ENCODE measurements around the gene DIABLO.
"Not testable (repeated sequence)": the region's sequence is repeated elsewhere in the genome, so short reads cannot be mapped to it uniquely, and the experiment has no call there.

The DIABLO gene

GRCh38 chr12:122185494-122186082, 40.3 kb downstream of the DIABLO start:
- Mint-ChIP-seq H3K9me3 (no peaks in the 10 kb centered on the region), H3K27ac (no peak overlapping the region), H3K4me1 (peaks cover 14% of the 10 kb centered on the region), H3K4me3 (no peak overlapping the region), H3K36me3 (no peaks in the 10 kb centered on the region)
- ATAC-seq (no peak), DNase-seq (ENCODE audit: low spot score in 2 of 2) (no peak)

- peaks cover 14% of the 10 kb centered on the region for H3K4me1 Mint-ChIP-seq
- H3K9me3 Mint-ChIP-seq, result no peaks in the 10 kb centered on the region
- DNase-seq (ENCODE audit: low spot score in 2 of 2) (no peak), ATAC-seq (no peak)
- no peak overlapping the region for H3K4me3 Mint-ChIP-seq
- no peaks in the 10 kb centered on the region for H3K36me3 Mint-ChIP-seq
- no peak overlapping the region for H3K27ac Mint-ChIP-seq
Observed at GRCh38 chr12:122185079-122185478, 40.8 kb downstream of the DIABLO start.

- H3K4me1 Mint-ChIP-seq, result peaks cover 14% of the 10 kb centered on the region
- H3K4me3 Mint-ChIP-seq, result peak overlapping the region; percentile 68
- H3K9me3 Mint-ChIP-seq, result no peaks in the 10 kb centered on the region
- DNase-seq (ENCODE audit: low spot score in 2 of 2) (no peak), ATAC-seq (no peak)
- H3K36me3 Mint-ChIP-seq, result no peaks in the 10 kb centered on the region
- no peak overlapping the region for H3K27ac Mint-ChIP-seq
Observed at GRCh38 chr12:122184517-122184916, 41.3 kb downstream of the DIABLO start.

- DNase-seq (ENCODE audit: low spot score in 2 of 2), result no peak
- ATAC-seq, result no peak
- H3K9me3 Mint-ChIP-seq, result no peaks in the 10 kb centered on the region
- peaks cover 14% of the 10 kb centered on the region for H3K4me1 Mint-ChIP-seq
- H3K4me3 Mint-ChIP-seq, result peak overlapping the region; percentile 68
- no peak overlapping the region for H3K27ac Mint-ChIP-seq
- H3K36me3 Mint-ChIP-seq, result no peaks in the 10 kb centered on the region
Observed at GRCh38 chr12:122183588-122183940, 42.3 kb downstream of the DIABLO start.

GRCh38 chr12:122182887-122183587, 42.8 kb downstream of the DIABLO start, which contains the start of gene LRRC43:
Gene LRRC43, plus strand, starts transcription at chr12:122183123. Its CDS starts 22 bp downstream, at chr12:122183145.
- no peaks in the 10 kb centered on the region for H3K9me3 Mint-ChIP-seq
- H3K4me3 Mint-ChIP-seq, result peak within 1 kb of the TSS; percentile 68
- H3K4me1 Mint-ChIP-seq, result peaks cover 14% of the 10 kb centered on the region
- H3K36me3 Mint-ChIP-seq, result no peaks in the 10 kb centered on the region
- peak; percentile 74 for ATAC-seq
- H3K27ac Mint-ChIP-seq, result no peak within 1 kb of the TSS
- no peak for DNase-seq (ENCODE audit: low spot score in 2 of 2)

- not testable (repeated sequence) for H3K36me3 Mint-ChIP-seq; DNase-seq (ENCODE audit: low spot score in 2 of 2); ATAC-seq; H3K27ac Mint-ChIP-seq; H3K4me3 Mint-ChIP-seq; H3K9me3 Mint-ChIP-seq; H3K4me1 Mint-ChIP-seq
Observed at GRCh38 chr12:122176473-122176872, 49.4 kb downstream of the DIABLO start.

GRCh38 chr12:122174155-122174845, 51.6 kb downstream of the DIABLO start, which contains the start of gene IL31:
Gene IL31, minus strand, starts transcription at chr12:122174221. Its CDS starts 49 bp downstream, at chr12:122174172.
- DNase-seq (ENCODE audit: low spot score in 2 of 2), result no peak
- ATAC-seq, result peak; percentile 89
- Mint-ChIP-seq H3K9me3 (no peaks in the 10 kb centered on the region), H3K27ac (no peak within 1 kb of the TSS), H3K36me3 (no peaks in the 10 kb centered on the region), H3K4me3 (no peak within 1 kb of the TSS), H3K4me1 (peaks cover 6% of the 10 kb centered on the region)

- H3K4me3 Mint-ChIP-seq, result no peak overlapping the region
- ATAC-seq (no peak), DNase-seq (ENCODE audit: low spot score in 2 of 2) (no peak)
- peaks cover 6% of the 10 kb centered on the region for H3K4me1 Mint-ChIP-seq
- no peaks in the 10 kb centered on the region for H3K36me3 Mint-ChIP-seq
- H3K9me3 Mint-ChIP-seq, result no peaks in the 10 kb centered on the region
- H3K27ac Mint-ChIP-seq, result no peak overlapping the region
Observed at GRCh38 chr12:122172262-122172939, 53.5 kb downstream of the DIABLO start.

GRCh38 chr12:122171399-122171798, 54.5 kb downstream of the DIABLO start:
- no peak for ATAC-seq
- H3K4me1 Mint-ChIP-seq, result peaks cover 16% of the 10 kb centered on the region
- no peak overlapping the region for H3K4me3 Mint-ChIP-seq
- no peak overlapping the region for H3K27ac Mint-ChIP-seq
- no peak for DNase-seq (ENCODE audit: low spot score in 2 of 2)
- no peaks in the 10 kb centered on the region for H3K9me3 Mint-ChIP-seq
- peaks cover 5% of the 10 kb centered on the region for H3K36me3 Mint-ChIP-seq

GRCh38 chr12:122168492-122168891, 57.4 kb downstream of the DIABLO start:
- Mint-ChIP-seq H3K4me1 (peaks cover 18% of the 10 kb centered on the region), H3K4me3 (no peak overlapping the region), H3K27ac (no peak overlapping the region), H3K9me3 (no peaks in the 10 kb centered on the region), H3K36me3 (peaks cover 5% of the 10 kb centered on the region)
- ATAC-seq (no peak), DNase-seq (ENCODE audit: low spot score in 2 of 2) (no peak)

- no peaks in the 10 kb centered on the region for H3K9me3 Mint-ChIP-seq
- peaks cover 28% of the 10 kb centered on the region for H3K4me1 Mint-ChIP-seq
- peaks cover 5% of the 10 kb centered on the region for H3K36me3 Mint-ChIP-seq
- peak overlapping the region; percentile 50 for H3K4me3 Mint-ChIP-seq
- H3K27ac Mint-ChIP-seq, result no peak overlapping the region
- ATAC-seq (peak; percentile 37), DNase-seq (ENCODE audit: low spot score in 2 of 2) (no peak)
Observed at GRCh38 chr12:122167356-122167925, 58.4 kb downstream of the DIABLO start.

GRCh38 chr12:122166422-122167349, 59.2 kb downstream of the DIABLO start:
- ATAC-seq (peak; percentile 94), DNase-seq (ENCODE audit: low spot score in 2 of 2) (peak; percentile 36 to 90)
- Mint-ChIP-seq H3K36me3 (peaks cover 5% of the 10 kb centered on the region), H3K4me1 (peaks cover 36% of the 10 kb centered on the region), H3K27ac (peak overlapping the region; percentile 34), H3K4me3 (peak overlapping the region; percentile 50), H3K9me3 (no peaks in the 10 kb centered on the region)

GRCh38 chr12:122162976-122163375, 62.9 kb downstream of the DIABLO start:
- DNase-seq (ENCODE audit: low spot score in 2 of 2) (no peak), ATAC-seq (no peak)
- Mint-ChIP-seq H3K36me3 (peaks cover 5% of the 10 kb centered on the region), H3K4me1 (peaks cover 39% of the 10 kb centered on the region), H3K27ac (peak overlapping the region; percentile 43), H3K4me3 (peak overlapping the region; percentile 39), H3K9me3 (no peaks in the 10 kb centered on the region)

- H3K27ac Mint-ChIP-seq, result peak overlapping the region; percentile 43
Observed at GRCh38 chr12:122161682-122162081, 64.2 kb downstream of the DIABLO start.

More at GRCh38 chr12:122161682-122162081, 64.2 kb downstream of the DIABLO start:
- peaks cover 2% of the 10 kb centered on the region for H3K36me3 Mint-ChIP-seq
- ATAC-seq (no peak), DNase-seq (ENCODE audit: low spot score in 2 of 2) (no peak)
- H3K9me3 Mint-ChIP-seq, result no peaks in the 10 kb centered on the region
- H3K4me3 Mint-ChIP-seq, result peak overlapping the region; percentile 39
- H3K4me1 Mint-ChIP-seq, result peaks cover 32% of the 10 kb centered on the region
